HepG2 (cell line): ENCODE measurements around the gene ECSCR. TPM values are rescaled to one million over a fixed set of nuclear protein-coding genes. Genes with fewer than 3 reads are reported as not detected.
A peak's percentile ranks its signal among the peaks of the same experiment; 100 is the strongest.

ENCODE experiments used
- ATF7 ChIP-seq, 2 experiments: fragments of 450-650 bp in 1 of 2; sonication (generic) in 1 of 2; formaldehyde crosslinking in 1 of 2; IDR thresholded peaks; 2 replicates each; pipeline versions ENCODE4 v1.4.0 to v1.6.1; 2016 to 2020; ENCODE audit warnings: antibody characterized with exemption in 1 of 2, mild to moderate bottlenecking in 1 of 2, missing genetic modification reagents in 1 of 2
- DNMT1 ChIP-seq: sonication (generic); formaldehyde crosslinking; IDR thresholded peaks from 2 replicates; pipeline ENCODE4 v1.5.1; 2020; ENCODE audit warnings: mild to moderate bottlenecking, missing genetic modification reagents
- FOXK1 ChIP-seq: sonication (generic); formaldehyde crosslinking; IDR thresholded peaks from 2 replicates; pipeline ENCODE4 v1.4.0; 2020; ENCODE audit warnings: low read depth, missing genetic modification reagents, borderline replicate concordance
- HMGA1 ChIP-seq: sonication (generic); formaldehyde crosslinking; conservative IDR thresholded peaks from 2 replicates; pipeline ENCODE4 v1.4.0; 2020; ENCODE audit warnings: missing genetic modification reagents
- SATB2 ChIP-seq: sonication (generic); formaldehyde crosslinking; IDR thresholded peaks from 2 replicates; pipeline ENCODE4 v1.5.0; 2020; ENCODE audit warnings: missing genetic modification reagents
- SP1 ChIP-seq, 2 experiments: fragments of 450-650 bp in 1 of 2; sonication (generic) in 1 of 2; formaldehyde crosslinking in 1 of 2; IDR thresholded peaks; 2 replicates each; pipeline versions ENCODE4 v1.4.0 to v1.6.1; 2016 to 2020; ENCODE audit warnings: missing genetic modification reagents in 1 of 2
- XRCC5 ChIP-seq: fragments of 200-400 bp; formaldehyde crosslinking; optimal IDR thresholded peaks from 2 replicates; pipeline ENCODE3; 2017; ENCODE audit warnings: mild to moderate bottlenecking, low read length
- ZNF138 ChIP-seq: sonication (generic); formaldehyde crosslinking; IDR thresholded peaks from 2 replicates; pipeline ENCODE4 v1.5.0; 2020; ENCODE audit warnings: mild to moderate bottlenecking, low read depth, missing genetic modification reagents
- ZNF34 ChIP-seq: sonication (generic); formaldehyde crosslinking; IDR thresholded peaks from 2 replicates; pipeline ENCODE4 v1.4.0; 2020; ENCODE audit warnings: mild to moderate bottlenecking, missing genetic modification reagents, borderline replicate concordance
- ZNF343 ChIP-seq: sonication (generic); formaldehyde crosslinking; IDR thresholded peaks from 2 replicates; pipeline ENCODE4 v1.4.0; 2020; ENCODE audit warnings: mild to moderate bottlenecking, missing genetic modification reagents
- ZNF7 ChIP-seq: IDR thresholded peaks from 2 replicates; pipeline ENCODE4 v1.6.1; 2016; ENCODE audit warnings: missing biosample characterization, missing genetic modification reagents
- ZNF761 ChIP-seq: sonication (generic); formaldehyde crosslinking; conservative IDR thresholded peaks from 2 replicates; pipeline ENCODE4 v1.4.0; 2020; ENCODE audit warnings: mild to moderate bottlenecking, missing genetic modification reagents
- polyA plus RNA-seq, 8 experiments: library from polyadenylated mRNA; depleted of rRNA in 3 of 8; stranded (reverse) in 7 of 8; unstranded in 1 of 8; fragments of >200 nt; fragmentation: Illumina TruSeq in 4 of 8; extraction: Trizol in 4 of 8; gene quantifications; 2 replicates each; pipeline versions ENCODE4 v1.2.1 to v1.2.3, GENCODE V29; 2011 to 2016; ENCODE audit warnings: low read depth in 4 of 8, missing spikeins in 1 of 8, mixed read lengths in 1 of 8; ENCODE audit not compliant: insufficient read depth in 1 of 8
- total RNA-seq, 5 experiments: library from RNA; depleted of rRNA; stranded (reverse); fragments of >200 nt; fragmentation: Illumina TruSeq; extraction: Trizol; gene quantifications; 2 replicates each; pipeline ENCODE4 v1.2.3, GENCODE V29; 2016; ENCODE audit warnings: low read depth in 1 of 5
- TF ChIP-seq, protein P1 (sequence below): sonication (generic); formaldehyde crosslinking; IDR thresholded peaks from 2 replicates; pipeline ENCODE4 v1.8.1; 2023; ENCODE audit warnings: mild to moderate bottlenecking, inconsistent platforms, moderate library complexity, missing genetic modification reagents, borderline replicate concordance
- TF ChIP-seq, protein P2 (sequence below): sonication (generic); formaldehyde crosslinking; IDR thresholded peaks from 2 replicates; pipeline ENCODE4 v1.4.0; 2020; ENCODE audit warnings: mild to moderate bottlenecking, missing genetic modification reagents
- TF ChIP-seq, protein P3 (sequence below): sonication (generic); formaldehyde crosslinking; IDR thresholded peaks from 2 replicates; pipeline ENCODE4 v1.8.1; 2023; ENCODE audit warnings: mild to moderate bottlenecking, missing genetic modification reagents
- TF ChIP-seq, protein P4 (sequence below): IDR thresholded peaks from 2 replicates; pipeline ENCODE4 v1.6.1; 2016; ENCODE audit warnings: missing compliant biosample characterization, missing genetic modification reagents, borderline replicate concordance
- TF ChIP-seq, protein P5 (sequence below): sonication (generic); formaldehyde crosslinking; IDR thresholded peaks from 2 replicates; pipeline ENCODE4 v1.5.0; 2020; ENCODE audit warnings: mild to moderate bottlenecking, missing genetic modification reagents

ECSCR gene
- total and polyA plus RNA-seq, 2 of the 13 experiments (the other 11 are each of a cell fraction or from before 2014, with no cell fraction given): 0.18 TPM; not detected in 1

DNA sequence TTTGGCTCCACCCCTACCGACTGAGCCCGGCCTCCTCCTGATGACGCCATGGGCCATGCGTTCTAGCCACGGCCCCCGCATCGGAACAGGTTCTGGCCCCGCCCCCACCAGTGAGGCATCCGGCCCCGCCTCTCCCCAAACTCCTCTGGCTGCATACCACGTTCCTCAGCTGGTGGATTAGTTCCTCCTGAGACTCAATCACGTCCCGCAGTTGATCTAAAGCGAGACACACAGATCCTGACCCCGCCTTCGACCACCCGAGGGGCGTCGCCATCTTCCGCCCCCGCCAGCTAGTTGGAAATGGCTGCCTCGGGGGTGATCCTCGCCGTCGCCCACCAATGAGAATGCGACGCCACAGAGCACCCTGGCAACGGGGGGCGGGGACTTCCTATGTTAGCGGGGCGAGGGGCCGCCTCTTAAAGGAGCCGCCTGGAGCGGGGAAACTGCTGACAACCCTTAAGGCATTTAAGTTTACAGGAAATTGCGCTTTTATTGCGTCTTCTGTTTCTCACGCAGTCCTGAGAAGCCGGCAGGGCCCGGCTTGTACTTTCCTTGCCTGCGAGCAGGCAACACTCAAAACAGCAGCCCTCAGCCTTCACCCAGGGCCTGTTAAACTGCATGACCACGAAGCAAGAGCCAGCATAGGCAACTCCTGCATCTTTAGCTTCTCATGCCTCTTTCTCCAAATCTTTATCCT, 58.6 kb downstream of the ECSCR start, which contains the start of gene SPATA24 (continued):
- TF ChIP-seq DNMT1 (CRISPR knock-in tag) (no peak), ZNF761 (CRISPR knock-in tag) (no peak), FOXK1 (no peak), SATB2 (CRISPR knock-in tag) (no peak), ZNF343 (no peak), ZNF34 (CRISPR knock-in tag) (no peak), HMGA1 (no peak), XRCC5 (no peak), ATF7 (IDR thresholded peaks at IDR 0.05) (no peak), ATF7 (CRISPR knock-in tag; IDR thresholded peaks at IDR 0.05) (no peak; the same call in 1 of the 2 replicates), SP1 (IDR thresholded peaks at IDR 0.05) (no peak), SP1 (CRISPR knock-in tag; IDR thresholded peaks at IDR 0.05) (peak; percentile 90), ZNF7 (no peak), ZNF138 (CRISPR knock-in tag) (0 out of 2 replicates have a peak, but pooled peaks have one; percentile 14)
- TF ChIP-seq, protein P1, sequence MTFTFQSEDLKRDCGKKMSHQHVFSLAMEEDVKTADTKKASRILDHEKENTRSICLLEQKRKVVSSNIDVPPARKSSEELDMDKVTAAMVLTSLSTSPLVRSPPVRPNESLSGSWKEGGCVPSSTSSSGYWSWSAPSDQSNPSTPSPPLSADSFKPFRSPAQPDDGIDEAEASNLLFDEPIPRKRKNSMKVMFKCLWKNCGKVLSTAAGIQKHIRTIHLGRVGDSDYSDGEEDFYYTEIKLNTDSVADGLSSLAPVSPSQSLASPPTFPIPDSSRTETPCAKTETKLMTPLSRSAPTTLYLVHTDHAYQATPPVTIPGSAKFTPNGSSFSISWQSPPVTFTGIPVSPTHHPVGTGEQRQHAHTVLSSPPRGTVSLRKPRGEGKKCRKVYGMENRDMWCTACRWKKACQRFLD (CRISPR knock-in tag): no peak
- TF ChIP-seq, protein P2, sequence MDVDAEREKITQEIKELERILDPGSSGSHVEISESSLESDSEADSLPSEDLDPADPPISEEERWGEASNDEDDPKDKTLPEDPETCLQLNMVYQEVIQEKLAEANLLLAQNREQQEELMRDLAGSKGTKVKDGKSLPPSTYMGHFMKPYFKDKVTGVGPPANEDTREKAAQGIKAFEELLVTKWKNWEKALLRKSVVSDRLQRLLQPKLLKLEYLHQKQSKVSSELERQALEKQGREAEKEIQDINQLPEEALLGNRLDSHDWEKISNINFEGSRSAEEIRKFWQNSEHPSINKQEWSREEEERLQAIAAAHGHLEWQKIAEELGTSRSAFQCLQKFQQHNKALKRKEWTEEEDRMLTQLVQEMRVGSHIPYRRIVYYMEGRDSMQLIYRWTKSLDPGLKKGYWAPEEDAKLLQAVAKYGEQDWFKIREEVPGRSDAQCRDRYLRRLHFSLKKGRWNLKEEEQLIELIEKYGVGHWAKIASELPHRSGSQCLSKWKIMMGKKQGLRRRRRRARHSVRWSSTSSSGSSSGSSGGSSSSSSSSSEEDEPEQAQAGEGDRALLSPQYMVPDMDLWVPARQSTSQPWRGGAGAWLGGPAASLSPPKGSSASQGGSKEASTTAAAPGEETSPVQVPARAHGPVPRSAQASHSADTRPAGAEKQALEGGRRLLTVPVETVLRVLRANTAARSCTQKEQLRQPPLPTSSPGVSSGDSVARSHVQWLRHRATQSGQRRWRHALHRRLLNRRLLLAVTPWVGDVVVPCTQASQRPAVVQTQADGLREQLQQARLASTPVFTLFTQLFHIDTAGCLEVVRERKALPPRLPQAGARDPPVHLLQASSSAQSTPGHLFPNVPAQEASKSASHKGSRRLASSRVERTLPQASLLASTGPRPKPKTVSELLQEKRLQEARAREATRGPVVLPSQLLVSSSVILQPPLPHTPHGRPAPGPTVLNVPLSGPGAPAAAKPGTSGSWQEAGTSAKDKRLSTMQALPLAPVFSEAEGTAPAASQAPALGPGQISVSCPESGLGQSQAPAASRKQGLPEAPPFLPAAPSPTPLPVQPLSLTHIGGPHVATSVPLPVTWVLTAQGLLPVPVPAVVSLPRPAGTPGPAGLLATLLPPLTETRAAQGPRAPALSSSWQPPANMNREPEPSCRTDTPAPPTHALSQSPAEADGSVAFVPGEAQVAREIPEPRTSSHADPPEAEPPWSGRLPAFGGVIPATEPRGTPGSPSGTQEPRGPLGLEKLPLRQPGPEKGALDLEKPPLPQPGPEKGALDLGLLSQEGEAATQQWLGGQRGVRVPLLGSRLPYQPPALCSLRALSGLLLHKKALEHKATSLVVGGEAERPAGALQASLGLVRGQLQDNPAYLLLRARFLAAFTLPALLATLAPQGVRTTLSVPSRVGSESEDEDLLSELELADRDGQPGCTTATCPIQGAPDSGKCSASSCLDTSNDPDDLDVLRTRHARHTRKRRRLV (CRISPR knock-in tag): no peak
- TF ChIP-seq, protein P3, sequence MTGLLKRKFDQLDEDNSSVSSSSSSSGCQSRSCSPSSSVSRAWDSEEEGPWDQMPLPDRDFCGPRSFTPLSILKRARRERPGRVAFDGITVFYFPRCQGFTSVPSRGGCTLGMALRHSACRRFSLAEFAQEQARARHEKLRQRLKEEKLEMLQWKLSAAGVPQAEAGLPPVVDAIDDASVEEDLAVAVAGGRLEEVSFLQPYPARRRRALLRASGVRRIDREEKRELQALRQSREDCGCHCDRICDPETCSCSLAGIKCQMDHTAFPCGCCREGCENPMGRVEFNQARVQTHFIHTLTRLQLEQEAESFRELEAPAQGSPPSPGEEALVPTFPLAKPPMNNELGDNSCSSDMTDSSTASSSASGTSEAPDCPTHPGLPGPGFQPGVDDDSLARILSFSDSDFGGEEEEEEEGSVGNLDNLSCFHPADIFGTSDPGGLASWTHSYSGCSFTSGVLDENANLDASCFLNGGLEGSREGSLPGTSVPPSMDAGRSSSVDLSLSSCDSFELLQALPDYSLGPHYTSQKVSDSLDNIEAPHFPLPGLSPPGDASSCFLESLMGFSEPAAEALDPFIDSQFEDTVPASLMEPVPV: no peak
- TF ChIP-seq, protein P4, sequence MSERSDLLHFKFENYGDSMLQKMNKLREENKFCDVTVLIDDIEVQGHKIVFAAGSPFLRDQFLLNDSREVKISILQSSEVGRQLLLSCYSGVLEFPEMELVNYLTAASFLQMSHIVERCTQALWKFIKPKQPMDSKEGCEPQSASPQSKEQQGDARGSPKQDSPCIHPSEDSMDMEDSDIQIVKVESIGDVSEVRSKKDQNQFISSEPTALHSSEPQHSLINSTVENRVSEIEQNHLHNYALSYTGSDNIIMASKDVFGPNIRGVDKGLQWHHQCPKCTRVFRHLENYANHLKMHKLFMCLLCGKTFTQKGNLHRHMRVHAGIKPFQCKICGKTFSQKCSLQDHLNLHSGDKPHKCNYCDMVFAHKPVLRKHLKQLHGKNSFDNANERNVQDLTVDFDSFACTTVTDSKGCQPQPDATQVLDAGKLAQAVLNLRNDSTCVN (CRISPR knock-in tag): no peak
- TF ChIP-seq, protein P5, sequence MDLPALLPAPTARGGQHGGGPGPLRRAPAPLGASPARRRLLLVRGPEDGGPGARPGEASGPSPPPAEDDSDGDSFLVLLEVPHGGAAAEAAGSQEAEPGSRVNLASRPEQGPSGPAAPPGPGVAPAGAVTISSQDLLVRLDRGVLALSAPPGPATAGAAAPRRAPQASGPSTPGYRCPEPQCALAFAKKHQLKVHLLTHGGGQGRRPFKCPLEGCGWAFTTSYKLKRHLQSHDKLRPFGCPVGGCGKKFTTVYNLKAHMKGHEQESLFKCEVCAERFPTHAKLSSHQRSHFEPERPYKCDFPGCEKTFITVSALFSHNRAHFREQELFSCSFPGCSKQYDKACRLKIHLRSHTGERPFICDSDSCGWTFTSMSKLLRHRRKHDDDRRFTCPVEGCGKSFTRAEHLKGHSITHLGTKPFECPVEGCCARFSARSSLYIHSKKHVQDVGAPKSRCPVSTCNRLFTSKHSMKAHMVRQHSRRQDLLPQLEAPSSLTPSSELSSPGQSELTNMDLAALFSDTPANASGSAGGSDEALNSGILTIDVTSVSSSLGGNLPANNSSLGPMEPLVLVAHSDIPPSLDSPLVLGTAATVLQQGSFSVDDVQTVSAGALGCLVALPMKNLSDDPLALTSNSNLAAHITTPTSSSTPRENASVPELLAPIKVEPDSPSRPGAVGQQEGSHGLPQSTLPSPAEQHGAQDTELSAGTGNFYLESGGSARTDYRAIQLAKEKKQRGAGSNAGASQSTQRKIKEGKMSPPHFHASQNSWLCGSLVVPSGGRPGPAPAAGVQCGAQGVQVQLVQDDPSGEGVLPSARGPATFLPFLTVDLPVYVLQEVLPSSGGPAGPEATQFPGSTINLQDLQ (CRISPR knock-in tag): no peak
